Astrocyte (in vitro differentiated cells and primary cell): Measurements from ENCODE around the gene RHOBTB1.

ENCODE experiments used
- EZH2 ChIP-seq: IDR thresholded peaks from 2 replicates; pipeline ENCODE4 v1.6.1; 2012; ENCODE audit warnings: mild to moderate bottlenecking, low read length, inconsistent platforms; ENCODE audit not compliant: insufficient read depth
- TF ChIP-seq, protein P1 (sequence below): IDR thresholded peaks from 2 replicates; pipeline ENCODE4 v1.5.1; 2011; ENCODE audit warnings: low read depth, mild to moderate bottlenecking, inconsistent platforms, low read length, moderate library complexity; ENCODE audit not compliant: insufficient read depth

- TF ChIP-seq, protein P1, sequence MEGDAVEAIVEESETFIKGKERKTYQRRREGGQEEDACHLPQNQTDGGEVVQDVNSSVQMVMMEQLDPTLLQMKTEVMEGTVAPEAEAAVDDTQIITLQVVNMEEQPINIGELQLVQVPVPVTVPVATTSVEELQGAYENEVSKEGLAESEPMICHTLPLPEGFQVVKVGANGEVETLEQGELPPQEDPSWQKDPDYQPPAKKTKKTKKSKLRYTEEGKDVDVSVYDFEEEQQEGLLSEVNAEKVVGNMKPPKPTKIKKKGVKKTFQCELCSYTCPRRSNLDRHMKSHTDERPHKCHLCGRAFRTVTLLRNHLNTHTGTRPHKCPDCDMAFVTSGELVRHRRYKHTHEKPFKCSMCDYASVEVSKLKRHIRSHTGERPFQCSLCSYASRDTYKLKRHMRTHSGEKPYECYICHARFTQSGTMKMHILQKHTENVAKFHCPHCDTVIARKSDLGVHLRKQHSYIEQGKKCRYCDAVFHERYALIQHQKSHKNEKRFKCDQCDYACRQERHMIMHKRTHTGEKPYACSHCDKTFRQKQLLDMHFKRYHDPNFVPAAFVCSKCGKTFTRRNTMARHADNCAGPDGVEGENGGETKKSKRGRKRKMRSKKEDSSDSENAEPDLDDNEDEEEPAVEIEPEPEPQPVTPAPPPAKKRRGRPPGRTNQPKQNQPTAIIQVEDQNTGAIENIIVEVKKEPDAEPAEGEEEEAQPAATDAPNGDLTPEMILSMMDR: no peak
- TF ChIP-seq EZH2: no peak
These were observed 45.7 kb downstream of the RHOBTB1 start for GRCh38 chr10:60898321-60898720.
